HCT116 (cell line): ENCODE data around the gene AK5. TPM values are rescaled to one million over a fixed set of nuclear protein-coding genes. Genes with fewer than 3 reads are reported as not detected.
A peak's percentile ranks its signal among the peaks of the same experiment; 100 is the strongest.

Source experiments
- ATAC-seq: fragments of 200-7000 bp; cut with Tn5 transposase; 2 replicates; pipeline ENCODE4 v1.9.1; 2020; ENCODE audit warnings: mild to moderate bottlenecking, moderate library complexity
- BruUV-seq: library from RNA; stranded (reverse); fragments of 400-500 nt; replicated peaks from 2 replicates; lab custom pipeline; 2021; lab: Mats Ljungman, UMichigan
- CTCF ChIA-PET: fragments of 300-600 bp; sonication (Branson Sonifier 250); formaldehyde crosslinking; loops from one replicate; lab custom pipeline; 2021; ENCODE audit warnings: antibody characterized with exemption; lab: Charles Lee
- POLR2A ChIA-PET: fragments of 300-600, 350-600 bp; sonication (Branson Sonifier 250); formaldehyde crosslinking; loops from one replicate; lab custom pipeline; 2021; ENCODE audit warnings: antibody characterized with exemption; lab: Charles Lee
- RAD21 ChIA-PET, 2 experiments: fragments of 300-600 bp; sonication (Branson Sonifier 250); formaldehyde crosslinking; loops; one replicate each; lab custom pipeline; 2023; ENCODE audit warnings: low total read pairs in 2 of 2; ENCODE audit not compliant: uncharacterized antibody in 2 of 2, unreplicated experiment in 2 of 2, low non-redundant PET in 1 of 2; lab: Charles Lee
- DNase-seq: peaks from one replicate; pipeline ENCODE4 v3.0.0-alpha.2; 2010; ENCODE audit warnings: low read depth, low spot score
- H2AFZ ChIP-seq: fragments of 200-600 bp; shearing (Covaris generic), sonication (generic); 2 replicates; pipeline ENCODE4 v1.6.1; 2017; ENCODE audit warnings: low read depth, mixed run types, mixed read lengths, antibody characterized with exemption, low read length; ENCODE audit not compliant: poor library complexity, severe bottlenecking
- H3K27ac ChIP-seq: 2 replicates; pipeline ENCODE4 v1.5.1; 2012; ENCODE audit warnings: low read depth, low read length
- H3K27me3 ChIP-seq: fragments of 200-600 bp; sonication (generic); 2 replicates; pipeline ENCODE4 v1.6.1; 2016; ENCODE audit warnings: mixed run types, low read length, mixed read lengths; ENCODE audit not compliant: insufficient read depth
- H3K36me3 ChIP-seq, 2 experiments: fragments of 200-500 bp in 1 of 2; fragments of 200-600 bp in 1 of 2; sonication (Bioruptor generic) in 1 of 2; sonication (generic) in 1 of 2; 2 replicates each; pipeline versions ENCODE4 v1.5.1 to v1.6.1; 2014 to 2016; ENCODE audit warnings: low read length in 2 of 2, inconsistent platforms in 1 of 2, mixed read lengths in 1 of 2, mixed run types in 1 of 2; ENCODE audit not compliant: insufficient read depth in 2 of 2, control insufficient read depth in 1 of 2
- H3K4me1 ChIP-seq, 2 experiments: fragments of 200-600 bp in 1 of 2; sonication (generic) in 1 of 2; 2 replicates each; pipeline versions ENCODE4 v1.5.1 to v1.6.1; 2012 to 2017; ENCODE audit warnings: low read length in 2 of 2, inconsistent platforms in 1 of 2, mild to moderate bottlenecking in 1 of 2, mixed read lengths in 1 of 2, mixed run types in 1 of 2, moderate library complexity in 1 of 2; ENCODE audit not compliant: insufficient read depth in 2 of 2, control insufficient read depth in 1 of 2
- H3K4me2 ChIP-seq: fragments of 200-600 bp; sonication (generic); 2 replicates; pipeline ENCODE4 v1.6.1; 2017; ENCODE audit warnings: mixed run types, low read length, mixed read lengths
- H3K4me3 ChIP-seq, 2 experiments: fragments of 200-600 bp in 1 of 2; sonication (generic) in 1 of 2; replicated peaks in 1 of 2; 2 replicates each; pipeline ENCODE4 v1.5.1; 2011 to 2016; ENCODE audit warnings: low read length in 2 of 2, control low read depth in 1 of 2, low read depth in 1 of 2, mild to moderate bottlenecking in 1 of 2, mixed read lengths in 1 of 2, mixed run types in 1 of 2
- H3K79me2 ChIP-seq: fragments of 200-600 bp; sonication (generic); 2 replicates; pipeline ENCODE4 v1.6.1; 2017; ENCODE audit warnings: mild to moderate bottlenecking, mixed run types, low read length, moderate library complexity, mixed read lengths; ENCODE audit not compliant: insufficient read depth
- H3K9ac ChIP-seq: fragments of 200-600 bp; sonication (generic); 2 replicates; pipeline ENCODE4 v1.6.1; 2016; ENCODE audit warnings: low read length, mixed read lengths
- H3K9me2 ChIP-seq: fragments of 200-600 bp; sonication (generic), shearing (Covaris generic); 2 replicates; pipeline ENCODE4 v1.6.1; 2017; ENCODE audit warnings: mixed run types, mild to moderate bottlenecking, moderate library complexity; ENCODE audit not compliant: insufficient read depth
- H3K9me3 ChIP-seq, 2 experiments: fragments of 200-500 bp in 1 of 2; fragments of 200-600 bp in 1 of 2; sonication (Bioruptor generic) in 1 of 2; sonication (generic) in 1 of 2; 2 replicates each; pipeline ENCODE4 v1.6.1; 2014 to 2017; ENCODE audit warnings: low read length in 2 of 2, mixed read lengths in 2 of 2, inconsistent platforms in 1 of 2, low read depth in 1 of 2, mild to moderate bottlenecking in 1 of 2, mixed run types in 1 of 2, moderate library complexity in 1 of 2; ENCODE audit not compliant: control insufficient read depth in 1 of 2, insufficient read depth in 1 of 2
- H4K20me1 ChIP-seq: fragments of 200-600 bp; sonication (generic), shearing (Covaris generic); 2 replicates; pipeline ENCODE4 v1.6.1; 2017; ENCODE audit warnings: mixed run types, mild to moderate bottlenecking, moderate library complexity; ENCODE audit not compliant: insufficient read depth
- CTCF ChIP-seq, 3 experiments: fragments of 200-600 bp in 1 of 3; sonication (generic) in 1 of 3; IDR thresholded peaks in 2 of 3; conservative IDR thresholded peaks in 1 of 3; 2 replicates each; pipeline ENCODE4 v1.5.1; 2012 to 2017; ENCODE audit warnings: low read depth in 2 of 3, low read length in 2 of 3, antibody characterized with exemption in 1 of 3, borderline replicate concordance in 1 of 3, control low read depth in 1 of 3, mild to moderate bottlenecking in 1 of 3, mixed read lengths in 1 of 3, mixed run types in 1 of 3, moderate library complexity in 1 of 3; ENCODE audit not compliant: insufficient read depth in 1 of 3
- EGR1 ChIP-seq: IDR thresholded peaks from 2 replicates; pipeline ENCODE4 v1.6.1; 2012; ENCODE audit warnings: low read depth
- ELF1 ChIP-seq: IDR thresholded peaks from 2 replicates; pipeline ENCODE4 v1.6.1; 2012; ENCODE audit warnings: low read depth, borderline replicate concordance
- EZH2 ChIP-seq: fragments of 200-600 bp; sonication (generic); IDR thresholded peaks from 2 replicates; pipeline ENCODE4 v1.6.1; 2017; ENCODE audit warnings: antibody characterized with exemption, mixed run types
- EZH2phosphoT487 ChIP-seq: fragments of 200-600 bp; IDR thresholded peaks from 2 replicates; pipeline ENCODE4 v1.6.1; 2018; ENCODE audit warnings: antibody characterized with exemption, borderline replicate concordance
- MAX ChIP-seq: IDR thresholded peaks from 2 replicates; pipeline ENCODE4 v1.6.1; 2012
- POLR2A ChIP-seq: IDR thresholded peaks from 2 replicates; pipeline ENCODE4 v1.7.0; 2011; ENCODE audit warnings: borderline replicate concordance; ENCODE audit not compliant: insufficient read depth, insufficient read length; ENCODE audit errors: extremely low read depth
- POLR2AphosphoS5 ChIP-seq: IDR thresholded peaks from 2 replicates; pipeline ENCODE4 v1.6.1; 2011; ENCODE audit warnings: mild to moderate bottlenecking, low read depth, low read length, moderate library complexity
- RAD21 ChIP-seq: IDR thresholded peaks from 2 replicates; pipeline ENCODE4 v1.6.1; 2012; ENCODE audit warnings: low read depth, mild to moderate bottlenecking
- REST ChIP-seq: IDR thresholded peaks from 2 replicates; pipeline ENCODE4 v1.6.1; 2012; ENCODE audit warnings: low read depth
- SRF ChIP-seq: IDR thresholded peaks from 2 replicates; pipeline ENCODE4 v1.6.1; 2012; ENCODE audit warnings: low read depth
- intact Hi-C: fragments of 100-400 bp; cut with micrococcal nuclease; formaldehyde crosslinking; loops from 2 replicates; pipeline ENCODE4 v1.10.0; 2022
- total RNA-seq: library from RNA; stranded (reverse); gene quantifications from one replicate; pipeline ENCODE4 v1.2.1, GENCODE V29; 2021; ENCODE audit not compliant: unreplicated experiment

The AK5 gene
- total RNA-seq, 1 experiment from 2014 or later: 0.22 TPM

- Histone ChIP-seq H3K4me3 (no peak overlapping the region), H3K9ac (no peak overlapping the region), H3K27me3 (no peaks in the 10 kb centered on the region), H3K4me2 (peak overlapping the region; percentile 28)
- TF ChIP-seq SRF: no peak
- peak; percentile 62 to 83 (median 70); a peak in 5 of 6 replicates for TF ChIP-seq CTCF (IDR thresholded peaks at IDR 0.05 in 2 of 3, conservative IDR thresholded peaks at IDR 0.05 in 1 of 3; ENCODE audit: borderline replicate concordance in 1 of 3, insufficient read depth in 1 of 3, low read depth in 2 of 3, low read length in 2 of 3)
- TF ChIP-seq RAD21: peak; percentile 73
- TF ChIP-seq, all 23 proteins: peak for 2
- intact Hi-C loops: loop anchor here (1.0 to 10.0 kb wide), 3 partner anchors 371 to 581 kb away; no protein-coding TSS in a partner anchor
- Histone ChIP-seq H3K79me2 (no peaks in the 10 kb centered on the region), H3K27ac (no peak overlapping the region), H3K36me3 (no peaks in the 10 kb centered on the region), H2AFZ (peak overlapping the region; percentile 98), H3K4me1 (peaks cover 17 to 50% of the 10 kb centered on the region in 2 experiments), H3K9me2 (no peaks in the 10 kb centered on the region), H4K20me1 (no peaks in the 10 kb centered on the region), H3K9me3 (no peaks in the 10 kb centered on the region)
- ChIA-PET CTCF (interaction anchor here (0.7 to 1.5 kb wide), 10 partner anchors 8 to 413 kb away, joined by 3 to 7 read pairs (median 3); partner anchors contain the start of gene ZZZ3), RAD21 (no interaction called here), POLR2A (no interaction called here)
- no TSS peak for BruUV-seq
- ATAC-seq: peak; percentile 33; the same call in 1 of the 2 replicates
- DNase-seq: peak; percentile 43
Measured at GRCh38 chr1:77533660-77534305, 252.0 kb downstream of the AK5 start.

- Histone ChIP-seq H3K27ac (no peak overlapping the region), H3K36me3 (no peaks in the 10 kb centered on the region)
- TF ChIP-seq POLR2A (no peak), ELF1 (no peak), EGR1 (no peak), MAX (no peak), EZH2phosphoT487 (no peak), POLR2AphosphoS5 (no peak), REST (no peak), EZH2 (no peak)
- TF ChIP-seq, all 23 proteins: peak for 0
- ATAC-seq: no peak
- Histone ChIP-seq H3K9ac (no peak overlapping the region), H3K27me3 (no peaks in the 10 kb centered on the region), H3K4me1 (peaks cover 19 to 57% of the 10 kb centered on the region in 2 experiments), H3K4me3 (no peak overlapping the region), H3K9me3 (no peaks in the 10 kb centered on the region), H3K79me2 (no peaks in the 10 kb centered on the region), H3K9me2 (no peaks in the 10 kb centered on the region), H4K20me1 (no peaks in the 10 kb centered on the region), H3K4me2 (no peak overlapping the region), H2AFZ (peak overlapping the region; percentile 98)
- CTCF ChIA-PET: interaction anchor here (0.6 to 1.5 kb wide), 2 partner anchors 7 to 245 kb away, joined by 4 to 7 read pairs; partner anchors contain the start of gene MIGA1
- DNase-seq: no peak
- RAD21 ChIA-PET: no interaction called here
- intact Hi-C loops: loop anchor here (10.0 kb wide), 2 partner anchors 370 to 580 kb away; no protein-coding TSS in a partner anchor
- POLR2A ChIA-PET: no interaction called here
- BruUV-seq: no TSS peak
Measured at GRCh38 chr1:77534456-77534855, 252.6 kb downstream of the AK5 start.
